IMR-90 (cell line): ENCODE measurements around the gene WASHC4. TPM values are rescaled to one million over a fixed set of nuclear protein-coding genes. Genes with fewer than 3 reads are reported as not detected.

Experiments
- ATAC-seq: fragments of 200-7000 bp; cut with Tn5 transposase; 2 replicates; pipeline ENCODE4 v1.9.1; 2020; ENCODE audit warnings: low read depth, mild to moderate bottlenecking, moderate library complexity
- BruUV-seq: library from RNA; stranded (reverse); fragments of 400-500 nt; replicated peaks from 2 replicates; lab custom pipeline; 2021; lab: Mats Ljungman, UMichigan
- CTCF ChIA-PET: fragments of 300-600 bp; formaldehyde crosslinking; extraction: SDS; loops from one replicate; lab custom pipeline; 2021; ENCODE audit warnings: antibody characterized with exemption; lab: Yijun Ruan, JAX
- POLR2A ChIA-PET: fragments of 300-600 bp; sonication (Branson Sonifier 250); formaldehyde crosslinking; loops from one replicate; lab custom pipeline; 2022; ENCODE audit warnings: antibody characterized with exemption; ENCODE audit not compliant: unreplicated experiment; lab: Charles Lee
- DNase-seq: peaks from one replicate; pipeline ENCODE4 v3.0.0; 2013
- H2AFZ ChIP-seq: replicated peaks from 2 replicates; pipeline ENCODE3; 2013; ENCODE audit warnings: low read length, mild to moderate bottlenecking; ENCODE audit not compliant: poor library complexity
- H2AK5ac ChIP-seq: 2 replicates; pipeline ENCODE4 v1.6.1; 2013; ENCODE audit warnings: low read depth, low read length, inconsistent platforms
- H2AK9ac ChIP-seq: replicated peaks from 2 replicates; pipeline ENCODE3; 2013; ENCODE audit warnings: mild to moderate bottlenecking, low read depth, low read length, moderate library complexity; ENCODE audit not compliant: poor library complexity
- H2BK120ac ChIP-seq: 2 replicates; pipeline ENCODE4 v1.6.1; 2013; ENCODE audit warnings: low read depth, low read length, inconsistent platforms
- H2BK15ac ChIP-seq: 3 replicates; pipeline ENCODE4 v1.6.1; 2013; ENCODE audit warnings: low read depth, low read length, inconsistent platforms
- H2BK20ac ChIP-seq: 2 replicates; pipeline ENCODE4 v1.6.1; 2013; ENCODE audit warnings: low read depth, mild to moderate bottlenecking, inconsistent platforms, low read length, moderate library complexity
- H2BK5ac ChIP-seq: 2 replicates; pipeline ENCODE4 v1.6.1; 2013; ENCODE audit warnings: mild to moderate bottlenecking, low read depth, low read length, inconsistent platforms; ENCODE audit not compliant: poor library complexity, severe bottlenecking
- H3K14ac ChIP-seq: replicated peaks from 2 replicates; pipeline ENCODE4 v1.6.1; 2013; ENCODE audit warnings: low read depth, low read length, inconsistent platforms
- H3K18ac ChIP-seq: 2 replicates; pipeline ENCODE4 v1.6.1; 2013; ENCODE audit warnings: low read depth, low read length, control low read depth
- H3K23ac ChIP-seq: 2 replicates; pipeline ENCODE4 v1.6.1; 2013; ENCODE audit warnings: low read depth, low read length, inconsistent platforms
- H3K27ac ChIP-seq: 2 replicates; pipeline ENCODE4 v1.5.1; 2013; ENCODE audit warnings: mild to moderate bottlenecking, control low read depth, low read length; ENCODE audit not compliant: insufficient read depth
- H3K27me3 ChIP-seq: 2 replicates; pipeline ENCODE4 v1.6.1; 2013; ENCODE audit warnings: low read length; ENCODE audit not compliant: control insufficient read depth, insufficient read depth
- H3K36me3 ChIP-seq: 2 replicates; pipeline ENCODE4 v1.6.1; 2013; ENCODE audit warnings: low read length, mixed read lengths; ENCODE audit not compliant: control insufficient read depth, insufficient read depth
- H3K4ac ChIP-seq: 2 replicates; pipeline ENCODE4 v1.6.1; 2013; ENCODE audit warnings: low read depth, low read length, inconsistent platforms
- H3K4me1 ChIP-seq: 2 replicates; pipeline ENCODE4 v1.6.1; 2013; ENCODE audit warnings: low read length, mixed read lengths; ENCODE audit not compliant: control insufficient read depth, insufficient read depth
- H3K4me2 ChIP-seq: 2 replicates; pipeline ENCODE4 v1.6.1; 2013; ENCODE audit warnings: low read depth, mild to moderate bottlenecking, control low read depth, low read length, moderate library complexity
- H3K4me3 ChIP-seq: 2 replicates; pipeline ENCODE4 v1.5.1; 2013; ENCODE audit warnings: low read depth, mild to moderate bottlenecking, control low read depth, low read length, moderate library complexity; ENCODE audit not compliant: insufficient read depth
- H3K56ac ChIP-seq: 2 replicates; pipeline ENCODE4 v1.6.1; 2013; ENCODE audit warnings: low read length, inconsistent platforms; ENCODE audit not compliant: insufficient read depth; ENCODE audit errors: extremely low read depth
- H3K79me1 ChIP-seq, 2 experiments: 2 replicates each; pipeline ENCODE4 v1.6.1; 2013; ENCODE audit warnings: low read length in 2 of 2, inconsistent platforms in 1 of 2, low read depth in 1 of 2
- H3K9ac ChIP-seq: 2 replicates; pipeline ENCODE4 v1.6.1; 2013; ENCODE audit warnings: low read depth, low read length, control low read depth
- H3K9me1 ChIP-seq: 2 replicates; pipeline ENCODE4 v1.6.1; 2013; ENCODE audit warnings: low read length, inconsistent platforms; ENCODE audit not compliant: insufficient read depth
- H3K9me3 ChIP-seq: 2 replicates; pipeline ENCODE4 v1.6.1; 2013; ENCODE audit warnings: low read length; ENCODE audit not compliant: control insufficient read depth, insufficient read depth
- H4K20me1 ChIP-seq: 2 replicates; pipeline ENCODE4 v1.6.1; 2013; ENCODE audit warnings: low read length, inconsistent platforms; ENCODE audit not compliant: insufficient read depth
- H4K5ac ChIP-seq: 2 replicates; pipeline ENCODE4 v1.6.1; 2013; ENCODE audit warnings: mild to moderate bottlenecking, low read depth, low read length, control low read depth
- H4K8ac ChIP-seq, 2 experiments: 2 replicates each; pipeline ENCODE4 v1.6.1; 2013; ENCODE audit warnings: low read depth in 2 of 2, low read length in 2 of 2, control low read depth in 1 of 2, inconsistent platforms in 1 of 2
- H4K91ac ChIP-seq: 2 replicates; pipeline ENCODE4 v1.6.1; 2013; ENCODE audit warnings: low read depth, low read length, inconsistent platforms; ENCODE audit not compliant: insufficient read depth
- FOS ChIP-seq: fragments of 150-350 bp; IDR thresholded peaks from 2 replicates; pipeline ENCODE4 v1.6.1; 2016; ENCODE audit warnings: low read depth, low read length
- WGBS, 2 experiments: methylation state at CpG; one replicate each; pipeline versions ENCODE4 v1.1.5 to v1.1.7; 2013; ENCODE audit warnings: missing lambda C conversion rate in 2 of 2; ENCODE audit not compliant: insufficient read length in 1 of 2; ENCODE audit errors: extremely low coverage in 2 of 2; 5-methylcytosine and 5-hydroxymethylcytosine counted together
- dilution Hi-C: fragments of 300-500 bp; cut with HindIII; formaldehyde crosslinking; loops from one replicate; pipeline ENCODE4 v1.14.3; 2018; ENCODE audit warnings: low sequenced_read_pairs; ENCODE audit not compliant: unreplicated experiment
- in situ Hi-C: fragments of 300-500 bp; cut with MboI; formaldehyde crosslinking; loops from 3 replicates; pipeline ENCODE4 v1.14.3; 2019; ENCODE audit warnings: low sequenced_read_pairs, inconsistent platforms, mixed read lengths
- intact Hi-C: fragments of 100-400 bp; cut with micrococcal nuclease; formaldehyde crosslinking; loops from 2 replicates; pipeline ENCODE4 v1.10.0; 2022
- polyA plus RNA-seq, 3 experiments: library from polyadenylated mRNA; depleted of rRNA; stranded (reverse); fragments of >200 nt; gene quantifications; 2 replicates each; pipeline ENCODE4 v1.2.3, GENCODE V29; 2012; ENCODE audit warnings: low replicate concordance in 1 of 3
- total RNA-seq: library from RNA; depleted of rRNA; stranded (reverse); fragments of >200 nt; gene quantifications from 2 replicates; pipeline ENCODE4 v1.2.3, GENCODE V29; 2012

Gene WASHC4
- total and polyA plus RNA-seq, 2 of the 4 experiments (the other 2 are of a cell fraction), result 16.4 to 47.0 TPM

DNA sequence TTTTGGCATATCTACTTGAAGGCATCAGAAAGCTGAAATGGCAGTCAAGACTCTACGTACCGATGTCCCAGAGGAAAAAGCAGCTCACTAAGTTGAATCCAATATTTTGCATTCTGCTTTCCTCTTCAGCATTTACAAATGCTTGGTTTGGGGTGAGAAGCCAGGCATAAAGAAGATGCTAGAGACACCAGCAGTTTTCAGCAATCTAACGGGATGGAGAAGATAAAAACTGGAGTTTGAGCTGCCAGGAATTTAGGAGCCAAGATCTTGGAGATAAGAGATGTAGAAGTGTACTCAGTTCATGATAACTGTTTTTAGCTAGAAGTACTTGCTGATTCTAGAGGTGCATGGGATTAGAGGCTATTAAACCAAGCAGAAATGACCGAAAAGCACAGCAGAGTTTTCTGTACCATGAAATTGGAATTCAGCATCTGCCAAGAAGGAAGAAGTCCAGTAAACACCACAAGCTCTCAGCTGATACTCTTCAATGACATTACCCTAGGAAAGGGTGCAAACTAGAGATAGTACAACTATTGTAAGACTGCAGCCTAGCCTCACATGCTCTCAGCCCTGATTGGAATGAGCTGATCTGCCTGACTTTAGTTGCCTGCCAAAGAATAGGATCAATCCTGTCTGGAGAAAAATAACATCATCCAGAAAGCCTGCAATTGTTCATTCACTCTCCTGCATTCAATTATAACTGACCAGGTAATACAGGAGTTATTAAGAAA is 15.9 kb upstream of the WASHC4 start:
- no peak overlapping the region for H4K5ac ChIP-seq
- no peak overlapping the region for H4K8ac ChIP-seq
- H2BK5ac ChIP-seq, result no peak overlapping the region
- no peaks in the 10 kb centered on the region for H3K4me1 ChIP-seq
- no peak for TF ChIP-seq FOS
- intact Hi-C loops, result no loop called here
- dilution Hi-C loops, result no loop called here
- no peaks in the 10 kb centered on the region for H4K20me1 ChIP-seq
- POLR2A ChIA-PET, result no interaction called here
- CTCF ChIA-PET, result interaction anchor here (0.6 to 0.9 kb wide), 2 partner anchors 9 to 37 kb away, joined by 3 read pairs; no protein-coding TSS in a partner anchor
- H2BK120ac ChIP-seq, result no peak overlapping the region
- H2AK5ac ChIP-seq, result no peak overlapping the region
- H3K18ac ChIP-seq, result no peak overlapping the region
- no peaks in the 10 kb centered on the region for H3K79me1 ChIP-seq
- H3K4me2 ChIP-seq, result no peak overlapping the region
- in situ Hi-C loops, result no loop called here
- H2AFZ ChIP-seq, result no peak overlapping the region
- no peaks in the 10 kb centered on the region for H3K9me1 ChIP-seq
- H3K56ac ChIP-seq, result no peak overlapping the region
- H3K36me3 ChIP-seq, result no peaks in the 10 kb centered on the region
- no peak overlapping the region for H2BK15ac ChIP-seq
- H2BK20ac ChIP-seq, result no peak overlapping the region
- no peak overlapping the region for H3K4me3 ChIP-seq
- no peak for ATAC-seq
- BruUV-seq, result no TSS peak
- DNase-seq, result no peak
- no peak overlapping the region for H3K27ac ChIP-seq
- H3K4ac ChIP-seq, result no peak overlapping the region
- no peak overlapping the region for H3K23ac ChIP-seq
- no peak overlapping the region for H2AK9ac ChIP-seq
- H3K9ac ChIP-seq, result no peak overlapping the region
- no peak overlapping the region for H3K14ac ChIP-seq
- 0 out of 2 replicates have a peak, but pooled peaks cover 4% of the 10 kb centered on the region for H3K9me3 ChIP-seq
- peaks cover 10% of the 10 kb centered on the region for H3K27me3 ChIP-seq
- H4K91ac ChIP-seq, result no peak overlapping the region
- WGBS, 2 experiments, result 50% methylated on average over 1 of the region's 4 CpGs; no CpG with 5 or more reads in 1 of the 2 experiments
